Measurements from ENCODE around the gene NTN4.
"Not testable (repeated sequence)": the region's sequence is repeated elsewhere in the genome, so short reads cannot be mapped to it uniquely, and the experiment has no call there.

The NTN4 gene

GRCh38 chr12:95703986-95704385 lies 86.6 kb downstream of the NTN4 start:
- DNase-seq = no peak

- DNase-seq = no peak
Observed at GRCh38 chr12:95701722-95702418, 88.7 kb downstream of the NTN4 start.

- no peak for DNase-seq
Observed at GRCh38 chr12:95701275-95701674, 89.3 kb downstream of the NTN4 start.

GRCh38 chr12:95700316-95700785 lies 90.2 kb downstream of the NTN4 start:
- no peak for DNase-seq

GRCh38 chr12:95699579-95699978 lies 91.0 kb downstream of the NTN4 start:
- DNase-seq = no peak

GRCh38 chr12:95694136-95694535 lies 96.4 kb downstream of the NTN4 start:
- no peak for DNase-seq

GRCh38 chr12:95693689-95694088 lies 96.9 kb downstream of the NTN4 start:
- DNase-seq = peak; percentile 26

GRCh38 chr12:95690861-95691635 lies 99.5 kb downstream of the NTN4 start:
- DNase-seq = no peak

GRCh38 chr12:95687937-95688336 lies 102.6 kb downstream of the NTN4 start:
- DNase-seq = no peak

- no peak for DNase-seq
Observed at GRCh38 chr12:95683418-95683817, 107.1 kb downstream of the NTN4 start.

GRCh38 chr12:95681210-95681765 lies 109.3 kb downstream of the NTN4 start:
- no peak for DNase-seq

GRCh38 chr12:95678684-95679083 lies 111.9 kb downstream of the NTN4 start:
- DNase-seq = no peak

- DNase-seq = not testable (repeated sequence)
Observed at GRCh38 chr12:95677782-95678181, 112.8 kb downstream of the NTN4 start.

- peak; percentile 99 for DNase-seq
Observed at GRCh38 chr12:95674631-95675030, 115.9 kb downstream of the NTN4 start.

GRCh38 chr12:95674163-95674562 lies 116.4 kb downstream of the NTN4 start:
- peak; percentile 89 for DNase-seq

GRCh38 chr12:95673576-95673975 lies 117.0 kb downstream of the NTN4 start:
- DNase-seq = no peak

GRCh38 chr12:95672166-95672565 lies 118.4 kb downstream of the NTN4 start:
- DNase-seq = no peak

- no peak for DNase-seq
Observed at GRCh38 chr12:95671265-95671664, 119.3 kb downstream of the NTN4 start.

- no peak for DNase-seq
Observed at GRCh38 chr12:95663525-95663924, 127.0 kb downstream of the NTN4 start.

GRCh38 chr12:95661360-95661759 lies 129.2 kb downstream of the NTN4 start:
- DNase-seq = no peak

- DNase-seq = no peak
Observed at GRCh38 chr12:95658386-95658785, 132.2 kb downstream of the NTN4 start.

GRCh38 chr12:95654665-95655064 lies 135.9 kb downstream of the NTN4 start:
- DNase-seq = not testable (repeated sequence)

- DNase-seq = no peak
Observed at GRCh38 chr12:95653771-95654546, 136.6 kb downstream of the NTN4 start.
